H1 (cell line): Measurements from ENCODE around the gene CACNA1D. TPM values are rescaled to one million over a fixed set of nuclear protein-coding genes. Genes with fewer than 3 reads are reported as not detected.

Experiments used
- CBX5 ChIP-seq: fragments of 300-800, 300-1000 bp; sonication (generic); IDR thresholded peaks from 2 replicates; pipeline ENCODE4 v1.7.1; 2016; ENCODE audit warnings: antibody characterized with exemption, low read length, low read depth
- CHD7 ChIP-seq: fragments of 300-600 bp; sonication (generic); IDR thresholded peaks from 2 replicates; pipeline ENCODE4 v1.7.1; 2012; ENCODE audit warnings: low read length, moderate library complexity, mild to moderate bottlenecking, inconsistent platforms; ENCODE audit not compliant: insufficient replicate concordance
- GTF2F1 ChIP-seq: IDR thresholded peaks from 2 replicates; pipeline ENCODE4 v1.6.1; 2012; ENCODE audit warnings: low read depth, low read length, improper control_type of control experiment, borderline replicate concordance
- MAFK ChIP-seq: IDR thresholded peaks from 2 replicates; pipeline ENCODE4 v1.6.1; 2012; ENCODE audit warnings: low read depth, mild to moderate bottlenecking, improper control_type of control experiment, low read length
- PHF8 ChIP-seq: fragments of 200-600 bp; sonication (generic); conservative IDR thresholded peaks from 2 replicates; pipeline ENCODE4 v1.7.1; 2012; ENCODE audit warnings: low read depth, mild to moderate bottlenecking, inconsistent platforms, low read length, moderate library complexity
- POU5F1 ChIP-seq: IDR thresholded peaks from 2 replicates; pipeline ENCODE4 v1.6.1; 2011; ENCODE audit warnings: low read depth, mild to moderate bottlenecking, low read length, moderate library complexity
- RFX5 ChIP-seq: IDR thresholded peaks from 2 replicates; pipeline ENCODE4 v1.6.1; 2011; ENCODE audit warnings: low read depth, low read length, improper control_type of control experiment, borderline replicate concordance
- SAP30 ChIP-seq: fragments of 300-600 bp; sonication (generic); IDR thresholded peaks from 2 replicates; pipeline ENCODE4 v1.7.1; 2012; ENCODE audit warnings: low read length, moderate library complexity, mild to moderate bottlenecking, inconsistent platforms; ENCODE audit not compliant: insufficient read depth, insufficient replicate concordance
- SRF ChIP-seq: IDR thresholded peaks from 2 replicates; pipeline ENCODE4 v1.6.1; 2011; ENCODE audit warnings: mild to moderate bottlenecking, low read depth, low read length, moderate library complexity
- polyA plus RNA-seq, 7 experiments: library from polyadenylated mRNA; depleted of rRNA in 3 of 7; stranded (reverse) in 5 of 7; unstranded in 2 of 7; fragments of >200 nt in 5 of 7; fragments of 200-250 nt in 2 of 7; gene quantifications; 1 replicate in 5 of 7; 2 replicates in 1 of 7; 4 replicates in 1 of 7; pipeline versions ENCODE4 v1.2.1 to v1.2.3, GENCODE V29; 2011 to 2013; ENCODE audit warnings: missing spikeins in 2 of 7, mixed read lengths in 2 of 7
- total RNA-seq: library from RNA; stranded (reverse); fragmentation: NEBNext Ultra II Directional; extraction: Animal tissue kit (Norgen Biotek cat#: 25700); gene quantifications from 2 replicates; pipeline ENCODE4 v1.2.1, GENCODE V29; 2021

CACNA1D gene
- total and polyA plus RNA-seq, 2 of the 8 experiments (the other 6 are each of a cell fraction or from before 2014, with no cell fraction given): 2.0 to 2.9 TPM

GRCh38 chr3:53509494-53509893 is 15.1 kb downstream of the CACNA1D start (continued):
- TF ChIP-seq CHD7 (no peak), GTF2F1 (no peak), SAP30 (no peak), MAFK (no peak), PHF8 (no peak), CBX5 (no peak), RFX5 (no peak), SRF (no peak), POU5F1 (no peak)
